Spinal cord (tissue), 10 donors: ENCODE measurements around the gene ATP2B2. TPM values are rescaled to one million over a fixed set of nuclear protein-coding genes. Genes with fewer than 3 reads are reported as not detected.

Source experiments
- DNase-seq, 6 donors: peaks; one replicate each; pipeline versions ENCODE4 v3.0.0 to v3.0.0-alpha.2; 2013 to 2015; ENCODE audit warnings: low spot score in 6 of 6, low read depth in 4 of 6
- H3K27ac ChIP-seq: one replicate; pipeline ENCODE4 v1.5.1; 2013; ENCODE audit warnings: low read depth, low read length, control low read depth
- H3K27me3 ChIP-seq: one replicate; pipeline ENCODE4 v1.6.1; 2013; ENCODE audit warnings: low read length; ENCODE audit not compliant: control insufficient read depth, insufficient read depth
- H3K36me3 ChIP-seq: one replicate; pipeline ENCODE4 v1.6.1; 2013; ENCODE audit warnings: low read length; ENCODE audit not compliant: control insufficient read depth, insufficient read depth
- H3K4me1 ChIP-seq: one replicate; pipeline ENCODE4 v1.6.1; 2013; ENCODE audit warnings: low read length; ENCODE audit not compliant: control insufficient read depth, insufficient read depth
- H3K4me3 ChIP-seq: one replicate; pipeline ENCODE4 v1.5.1; 2013; ENCODE audit warnings: low read depth, low read length, control low read depth
- H3K9me3 ChIP-seq: one replicate; pipeline ENCODE4 v1.6.1; 2013; ENCODE audit warnings: low read length; ENCODE audit not compliant: control insufficient read depth, insufficient read depth
- WGBS: methylation state at CpG from one replicate; pipeline ENCODE4 v1.1.5; 2013; ENCODE audit warnings: missing lambda C conversion rate; ENCODE audit not compliant: insufficient coverage; 5-methylcytosine and 5-hydroxymethylcytosine counted together
- polyA plus RNA-seq, 2 donors: library from polyadenylated mRNA; unstranded; fragments of 120-200 nt; gene quantifications; one replicate each; pipeline ENCODE4 v1.2.1, GENCODE V29; 2013; ENCODE audit not compliant: insufficient read length in 2 of 2
- total RNA-seq, 2 donors: library from RNA; depleted of rRNA in 1 of 2; stranded (reverse); fragments of 120-200 nt in 1 of 2; fragments of >200 nt in 1 of 2; gene quantifications; one replicate each; pipeline versions ENCODE4 v1.2.3 to v1.2.4, GENCODE V29; 2013 to 2014
- donor health status: healthy.

The ATP2B2 gene
- total and polyA plus RNA-seq, 4 donors, result 25.2 to 94.5 (median 80.4) TPM

- Histone ChIP-seq H3K9me3 (peaks cover 3% of the 10 kb centered on the region), H3K4me1 (peaks cover 20% of the 10 kb centered on the region), H3K36me3 (peaks cover 46% of the 10 kb centered on the region), H3K4me3 (no peak overlapping the region), H3K27ac (no peak overlapping the region), H3K27me3 (no peaks in the 10 kb centered on the region)
- DNase-seq, result no peak
- 96% methylated on average over 4 of the region's 7 CpGs for WGBS
Observed at GRCh38 chr3:10360478-10360877, 144.9 kb downstream of the ATP2B2 start.

GRCh38 chr3:10359761-10360161 lies 145.6 kb downstream of the ATP2B2 start:
- no peaks in the 10 kb centered on the region for H3K27me3 ChIP-seq
- DNase-seq, result no peak
- H3K36me3 ChIP-seq, result peaks cover 44% of the 10 kb centered on the region
- H3K9me3 ChIP-seq, result peaks cover 3% of the 10 kb centered on the region
- WGBS, result 91% methylated on average over 19 of the region's 19 CpGs
- H3K27ac ChIP-seq, result no peak overlapping the region
- peaks cover 13% of the 10 kb centered on the region for H3K4me1 ChIP-seq
- H3K4me3 ChIP-seq, result no peak overlapping the region

GRCh38 chr3:10358309-10358980 lies 146.9 kb downstream of the ATP2B2 start:
- H3K4me1 ChIP-seq, result peaks cover 17% of the 10 kb centered on the region
- no peak for DNase-seq
- H3K27ac ChIP-seq, result no peak overlapping the region
- H3K4me3 ChIP-seq, result no peak overlapping the region
- 92% methylated on average over 19 of the region's 22 CpGs for WGBS
- peaks cover 47% of the 10 kb centered on the region for H3K36me3 ChIP-seq
- peaks cover 2% of the 10 kb centered on the region for H3K9me3 ChIP-seq
- no peaks in the 10 kb centered on the region for H3K27me3 ChIP-seq

- peaks cover 50% of the 10 kb centered on the region for H3K36me3 ChIP-seq
- 72% methylated on average over 7 of the region's 7 CpGs for WGBS
- no peak overlapping the region for H3K27ac ChIP-seq
- H3K27me3 ChIP-seq, result no peaks in the 10 kb centered on the region
- H3K9me3 ChIP-seq, result no peaks in the 10 kb centered on the region
- DNase-seq, result no peak
- H3K4me3 ChIP-seq, result no peak overlapping the region
- peaks cover 17% of the 10 kb centered on the region for H3K4me1 ChIP-seq
Observed at GRCh38 chr3:10357592-10358308, 147.6 kb downstream of the ATP2B2 start.

GRCh38 chr3:10357095-10357494 lies 148.3 kb downstream of the ATP2B2 start:
- Histone ChIP-seq H3K4me3 (no peak overlapping the region), H3K27me3 (no peaks in the 10 kb centered on the region), H3K36me3 (peaks cover 57% of the 10 kb centered on the region), H3K4me1 (peaks cover 14% of the 10 kb centered on the region), H3K9me3 (no peaks in the 10 kb centered on the region), H3K27ac (no peak overlapping the region)
- DNase-seq, result no peak
- 90% methylated on average over 6 of the region's 6 CpGs for WGBS

- Histone ChIP-seq H3K27ac (no peak overlapping the region), H3K36me3 (peaks cover 62% of the 10 kb centered on the region)
- WGBS, result 44% methylated on average over 5 of the region's 5 CpGs
Observed at GRCh38 chr3:10356461-10356981, 148.9 kb downstream of the ATP2B2 start.

GRCh38 chr3:10354361-10355015 lies 150.9 kb downstream of the ATP2B2 start:
- DNase-seq, result peak in 2 of 6 donors; percentile 23 to 77
- Histone ChIP-seq H3K4me3 (no peak overlapping the region), H3K27me3 (no peaks in the 10 kb centered on the region), H3K4me1 (peaks cover 8% of the 10 kb centered on the region), H3K27ac (no peak overlapping the region), H3K9me3 (no peaks in the 10 kb centered on the region), H3K36me3 (peaks cover 71% of the 10 kb centered on the region)
- WGBS, result 67% methylated on average over 6 of the region's 13 CpGs

More at GRCh38 chr3:10356461-10356981, 148.9 kb downstream of the ATP2B2 start:
- Histone ChIP-seq H3K9me3 (no peaks in the 10 kb centered on the region), H3K27me3 (no peaks in the 10 kb centered on the region), H3K4me3 (no peak overlapping the region), H3K4me1 (peaks cover 11% of the 10 kb centered on the region)
- peak in 1 of 6 donors; percentile 75 for DNase-seq

GRCh38 chr3:10353661-10354360 lies 151.6 kb downstream of the ATP2B2 start:
- no peaks in the 10 kb centered on the region for H3K27me3 ChIP-seq
- H3K4me3 ChIP-seq, result no peak overlapping the region
- peaks cover 8% of the 10 kb centered on the region for H3K4me1 ChIP-seq
- H3K9me3 ChIP-seq, result no peaks in the 10 kb centered on the region
- no peak for DNase-seq
- WGBS, result 89% methylated on average over 5 of the region's 10 CpGs
- no peak overlapping the region for H3K27ac ChIP-seq
- peaks cover 70% of the 10 kb centered on the region for H3K36me3 ChIP-seq

- no peak for DNase-seq
- Histone ChIP-seq H3K27me3 (no peaks in the 10 kb centered on the region), H3K36me3 (peaks cover 70% of the 10 kb centered on the region), H3K4me3 (no peak overlapping the region), H3K4me1 (peaks cover 8% of the 10 kb centered on the region), H3K27ac (no peak overlapping the region), H3K9me3 (no peaks in the 10 kb centered on the region)
- WGBS, result 94% methylated on average over 3 of the region's 3 CpGs
Observed at GRCh38 chr3:10353160-10353559, 152.2 kb downstream of the ATP2B2 start.
